Bronchial smooth muscle cell (primary cell): ENCODE measurements around the gene ACKR3. TPM values are rescaled to one million over a fixed set of nuclear protein-coding genes. Genes with fewer than 3 reads are reported as not detected.

Source experiments
- total RNA-seq: library from RNA; depleted of rRNA; stranded (reverse); fragments of >200 nt; gene quantifications from 2 replicates; pipeline ENCODE4 v1.2.1, GENCODE V29; 2014

ACKR3 gene
- total RNA-seq: 0.86 and 3.2 TPM in 2 replicates

DNA sequence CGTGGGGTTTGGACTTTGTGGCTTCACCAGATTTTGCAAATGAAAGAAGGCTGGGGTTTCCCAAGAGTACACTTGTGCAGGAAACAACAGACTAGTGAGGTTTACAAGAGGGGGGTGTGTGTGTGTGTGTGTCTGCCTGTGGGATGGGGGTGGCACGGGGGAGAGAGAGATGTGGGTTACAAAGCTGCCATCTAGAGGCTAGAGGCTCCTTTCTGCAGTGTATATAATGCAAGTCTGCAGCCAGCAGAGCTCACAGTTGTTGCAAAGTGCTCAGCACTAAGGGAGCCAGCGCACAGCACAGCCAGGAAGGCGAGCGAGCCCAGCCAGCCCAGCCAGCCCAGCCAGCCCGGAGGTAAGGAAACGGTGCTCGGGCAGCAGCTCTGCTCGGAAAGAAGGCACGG, at the start of gene ACKR3:
Gene ACKR3 (plus strand): TSS at position 253 of the 401 bp plus-strand sequence. CDS start 10,641 bp downstream, outside the sequence.

